ENCODE results near the gene GUCA2B.

The GUCA2B gene

GRCh38 chr1:42152907-42153600, at the start of gene GUCA2B:
TSS of gene GUCA2B (plus strand) at chr1:42153410. CDS start at chr1:42153451, 41 bp downstream.
- no peak for DNase-seq

- DNase-seq, result no peak
Measured at GRCh38 chr1:42105025-42105424, 48.2 kb upstream of the GUCA2B start.

- DNase-seq, result no peak
Measured at GRCh38 chr1:42108309-42108708, 44.9 kb upstream of the GUCA2B start.

GRCh38 chr1:42109600-42109999, 43.6 kb upstream of the GUCA2B start:
- DNase-seq, result no peak

- no peak for DNase-seq
Measured at GRCh38 chr1:42114229-42114628, 39.0 kb upstream of the GUCA2B start.

GRCh38 chr1:42117214-42117613, 36.0 kb upstream of the GUCA2B start:
- DNase-seq, result no peak

- no peak for DNase-seq
Measured at GRCh38 chr1:42118125-42118524, 35.1 kb upstream of the GUCA2B start.

GRCh38 chr1:42122408-42122807, 30.8 kb upstream of the GUCA2B start:
- DNase-seq, result no peak

GRCh38 chr1:42125552-42125951, 27.7 kb upstream of the GUCA2B start:
- DNase-seq, result no peak

GRCh38 chr1:42127767-42128166, 25.4 kb upstream of the GUCA2B start:
- DNase-seq, result no peak

GRCh38 chr1:42128499-42128898, 24.7 kb upstream of the GUCA2B start:
- DNase-seq, result no peak

- DNase-seq, result no peak
Measured at GRCh38 chr1:42128964-42129363, 24.2 kb upstream of the GUCA2B start.

GRCh38 chr1:42130061-42130660, 23.0 kb upstream of the GUCA2B start:
- DNase-seq, result no peak

GRCh38 chr1:42133390-42133789, 19.8 kb upstream of the GUCA2B start:
- no peak for DNase-seq

GRCh38 chr1:42133809-42134526, 19.2 kb upstream of the GUCA2B start:
- DNase-seq, result no peak

GRCh38 chr1:42135426-42135825, 17.8 kb upstream of the GUCA2B start:
- DNase-seq, result no peak

- no peak for DNase-seq
Measured at GRCh38 chr1:42136466-42136865, 16.7 kb upstream of the GUCA2B start.

- DNase-seq, result no peak
Measured at GRCh38 chr1:42137766-42138165, 15.4 kb upstream of the GUCA2B start.

GRCh38 chr1:42138586-42138985, 14.6 kb upstream of the GUCA2B start:
- DNase-seq, result no peak

- no peak for DNase-seq
Measured at GRCh38 chr1:42139444-42139843, 13.8 kb upstream of the GUCA2B start.

GRCh38 chr1:42140191-42140590, 13.0 kb upstream of the GUCA2B start:
- no peak for DNase-seq

GRCh38 chr1:42141978-42142377, 11.2 kb upstream of the GUCA2B start:
- DNase-seq, result no peak

GRCh38 chr1:42142894-42143675, 10.1 kb upstream of the GUCA2B start:
- no peak for DNase-seq

All from CD4-positive, alpha-beta T cell treated with Interferon alpha-2 for 1 hour (primary cell).